GM21786 (cell line): ENCODE results near the gene CMTM6.
"Not testable (repeated sequence)": the region's sequence is repeated elsewhere in the genome, so short reads cannot be mapped to it uniquely, and the experiment has no call there.

ENCODE experiments used
- ATAC-seq: cut with Tn5 transposase; IDR thresholded peaks from one replicate; pipeline ENCODE4 v1.9.1; 2021; ENCODE audit not compliant: unreplicated experiment

CMTM6 gene

GRCh38 chr3:32500231-32500630 lies 2.4 kb downstream of the CMTM6 start:
- ATAC-seq = no peak

GRCh38 chr3:32499585-32499984 lies 3.1 kb downstream of the CMTM6 start:
- no peak for ATAC-seq

- no peak for ATAC-seq
These were observed 3.7 kb downstream of the CMTM6 start for GRCh38 chr3:32498992-32499391.

GRCh38 chr3:32498252-32498651 lies 4.4 kb downstream of the CMTM6 start:
- ATAC-seq = no peak

- no peak for ATAC-seq
These were observed 7.0 kb downstream of the CMTM6 start for GRCh38 chr3:32495609-32496008.

- no peak for ATAC-seq
These were observed 7.6 kb downstream of the CMTM6 start for GRCh38 chr3:32495085-32495484.

- ATAC-seq = peak; percentile 85
These were observed 8.9 kb downstream of the CMTM6 start for GRCh38 chr3:32493437-32494414.

- ATAC-seq = no peak
These were observed 9.8 kb downstream of the CMTM6 start for GRCh38 chr3:32492684-32493436.

- no peak for ATAC-seq
These were observed 14.1 kb downstream of the CMTM6 start for GRCh38 chr3:32488474-32489008.

- no peak for ATAC-seq
These were observed 14.7 kb downstream of the CMTM6 start for GRCh38 chr3:32487781-32488473.

GRCh38 chr3:32484436-32484835 lies 18.2 kb downstream of the CMTM6 start:
- no peak for ATAC-seq

GRCh38 chr3:32483772-32484171 lies 18.9 kb downstream of the CMTM6 start:
- ATAC-seq = no peak

- no peak for ATAC-seq
These were observed 20.0 kb downstream of the CMTM6 start for GRCh38 chr3:32482693-32483092.

GRCh38 chr3:32481791-32482631 lies 20.6 kb downstream of the CMTM6 start:
- no peak for ATAC-seq

GRCh38 chr3:32480604-32481003 lies 22.0 kb downstream of the CMTM6 start:
- no peak for ATAC-seq

- no peak for ATAC-seq
These were observed 28.5 kb downstream of the CMTM6 start for GRCh38 chr3:32474201-32474600.

- ATAC-seq = not testable (repeated sequence)
These were observed 30.5 kb downstream of the CMTM6 start for GRCh38 chr3:32472151-32472550.

GRCh38 chr3:32471246-32471645 lies 31.4 kb downstream of the CMTM6 start:
- ATAC-seq = no peak

GRCh38 chr3:32470362-32470761 lies 32.3 kb downstream of the CMTM6 start:
- ATAC-seq = no peak
